Liver (tissue), 9 donors: Measurements from ENCODE around the gene KRTAP26-1. TPM values are rescaled to one million over a fixed set of nuclear protein-coding genes. Genes with fewer than 3 reads are reported as not detected.

Experiments
- DNase-seq: peaks from one replicate; pipeline ENCODE4 v3.0.0-alpha.2; 2017; ENCODE audit warnings: low spot score
- H3K27ac ChIP-seq, 2 donors: one replicate each; pipeline ENCODE4 v1.7.0; 2013; ENCODE audit warnings: inconsistent platforms in 2 of 2, low read length in 2 of 2, control low read depth in 1 of 2, low read depth in 1 of 2, mild to moderate bottlenecking in 1 of 2
- H3K27me3 ChIP-seq, 4 donors: one replicate each; pipeline versions ENCODE4 v1.6.1 to v1.7.0; 2013; ENCODE audit warnings: low read length in 3 of 4, inconsistent platforms in 1 of 4, mild to moderate bottlenecking in 1 of 4, moderate library complexity in 1 of 4; ENCODE audit not compliant: control insufficient read depth in 4 of 4, insufficient read depth in 4 of 4
- H3K36me3 ChIP-seq, 4 donors: one replicate each; pipeline versions ENCODE4 v1.6.1 to v1.7.0; 2013; ENCODE audit warnings: low read length in 3 of 4, mild to moderate bottlenecking in 3 of 4, low read depth in 1 of 4, moderate library complexity in 1 of 4; ENCODE audit not compliant: control insufficient read depth in 4 of 4, insufficient read depth in 3 of 4
- H3K4me1 ChIP-seq, 4 donors: one replicate each; pipeline versions ENCODE4 v1.6.1 to v1.7.0; 2013; ENCODE audit warnings: low read length in 3 of 4, mild to moderate bottlenecking in 3 of 4, moderate library complexity in 1 of 4; ENCODE audit not compliant: control insufficient read depth in 4 of 4, insufficient read depth in 4 of 4
- H3K4me3 ChIP-seq, 3 donors: one replicate each; pipeline versions ENCODE4 v1.6.1 to v1.7.0; 2013; ENCODE audit warnings: low read length in 3 of 3, control low read depth in 1 of 3, low read depth in 1 of 3, mild to moderate bottlenecking in 1 of 3
- H3K9ac ChIP-seq, 2 donors: one replicate each; pipeline ENCODE4 v1.7.0; 2013; ENCODE audit warnings: low read length in 2 of 2, mild to moderate bottlenecking in 2 of 2, moderate library complexity in 2 of 2, control low read depth in 1 of 2, low read depth in 1 of 2
- H3K9me3 ChIP-seq, 4 donors: one replicate each; pipeline versions ENCODE4 v1.6.1 to v1.7.0; 2013; ENCODE audit warnings: low read length in 3 of 4; ENCODE audit not compliant: control insufficient read depth in 4 of 4
- ATF3 ChIP-seq: IDR thresholded peaks from 2 replicates; pipeline ENCODE4 v1.6.1; 2016; ENCODE audit warnings: antibody characterized with exemption
- CTCF ChIP-seq: fragments of 150-350 bp; IDR thresholded peaks from 2 replicates; pipeline ENCODE4 v1.5.1; 2017; ENCODE audit warnings: improper control_type of control experiment, low read depth, low read length; ENCODE audit not compliant: missing input control
- EGR1 ChIP-seq, 2 donors: IDR thresholded peaks; 2 replicates each; pipeline ENCODE4 v1.6.1; 2016 to 2018; ENCODE audit warnings: antibody characterized with exemption in 2 of 2, low read depth in 2 of 2
- FOXA2 ChIP-seq: IDR thresholded peaks from 2 replicates; pipeline ENCODE4 v1.6.1; 2016; ENCODE audit warnings: antibody characterized with exemption
- HNF4A ChIP-seq, 2 donors: conservative IDR thresholded peaks; 2 replicates each; pipeline ENCODE4 v1.6.1; 2016; ENCODE audit warnings: antibody characterized with exemption in 2 of 2, mild to moderate bottlenecking in 2 of 2
- HNF4G ChIP-seq: IDR thresholded peaks from 2 replicates; pipeline ENCODE4 v1.6.1; 2016; ENCODE audit warnings: antibody characterized with exemption
- JUND ChIP-seq, 2 donors: IDR thresholded peaks; 2 replicates each; pipeline ENCODE4 v1.6.1; 2016; ENCODE audit warnings: antibody characterized with exemption in 2 of 2
- NR2F2 ChIP-seq: IDR thresholded peaks from 2 replicates; pipeline ENCODE4 v1.6.1; 2016; ENCODE audit warnings: antibody characterized with exemption
- RAD21 ChIP-seq, 2 donors: IDR thresholded peaks; 2 replicates each; pipeline ENCODE4 v1.6.1; 2016; ENCODE audit warnings: antibody characterized with exemption in 2 of 2, mild to moderate bottlenecking in 2 of 2
- REST ChIP-seq: IDR thresholded peaks from 2 replicates; pipeline ENCODE4 v1.6.1; 2016; ENCODE audit warnings: antibody characterized with exemption, mild to moderate bottlenecking
- SP1 ChIP-seq: IDR thresholded peaks from 2 replicates; pipeline ENCODE4 v1.6.1; 2018; ENCODE audit warnings: antibody characterized with exemption, mild to moderate bottlenecking
- YY1 ChIP-seq: IDR thresholded peaks from 2 replicates; pipeline ENCODE4 v1.6.1; 2016; ENCODE audit warnings: antibody characterized with exemption, mild to moderate bottlenecking
- WGBS: extraction: QIAGEN DNeasy Blood & Tissue Kit; methylation state at CpG from one replicate; pipeline ENCODE4 v1.1.7; 2013; 5-methylcytosine and 5-hydroxymethylcytosine counted together
- polyA plus RNA-seq, 2 donors: library from polyadenylated mRNA; stranded (reverse) in 1 of 2; unstranded in 1 of 2; fragments of 200-250 nt in 1 of 2; fragments of >200 nt in 1 of 2; fragmentation: Nextera tagmentation in 1 of 2; extraction: Ambion mirVana in 1 of 2; gene quantifications; one replicate each; pipeline versions ENCODE4 v1.2.1 to v1.2.3, GENCODE V29; 2013 to 2015
- total RNA-seq, 2 donors: library from RNA; depleted of rRNA; stranded (reverse); fragments of >200 nt; gene quantifications; one replicate each; pipeline ENCODE4 v1.2.3, GENCODE V29; 2014
- donor health status: healthy.
- donor health status: healthy.
- donor health status: healthy.
- donor health status: healthy.
- donor health status: healthy.

KRTAP26-1 gene
- total and polyA plus RNA-seq, 4 donors: not detected

- Histone ChIP-seq H3K9ac (no peak within 1 kb of the TSS), H3K4me1 (no peaks in the 10 kb centered on the region), H3K27me3 (peaks cover 0 to 3% (median 0%) of the 10 kb centered on the region in 4 donors), H3K9me3 (peaks cover 0 to 2% (median 0%) of the 10 kb centered on the region in 4 donors), H3K36me3 (no peaks in the 10 kb centered on the region), H3K27ac (no peak within 1 kb of the TSS), H3K4me3 (no peak within 1 kb of the TSS)
- WGBS: 75% methylated on average over 4 of the region's 4 CpGs
- DNase-seq: no peak
- TF ChIP-seq ATF3 (no peak), HNF4G (no peak)
Observed at GRCh38 chr21:30348506-30348905, 28.4 kb upstream of the KRTAP26-1 start, which contains the start of gene KRTAP23-1. Gene KRTAP23-1, minus strand, starts transcription at chr21:30348606. Its CDS starts 0 bp downstream, at chr21:30348606.

- Histone ChIP-seq H3K4me3 (no peak overlapping the region), H3K27ac (no peak overlapping the region), H3K27me3 (peaks cover 0 to 3% (median 0%) of the 10 kb centered on the region in 4 donors), H3K9me3 (peaks cover 0 to 2% (median 0%) of the 10 kb centered on the region in 4 donors), H3K4me1 (no peaks in the 10 kb centered on the region), H3K36me3 (no peaks in the 10 kb centered on the region), H3K9ac (no peak overlapping the region)
- no peak for DNase-seq
- TF ChIP-seq ATF3 (no peak), HNF4A (conservative IDR thresholded peaks at IDR 0.05) (no peak), FOXA2 (no peak), CTCF (no peak), EGR1 (IDR thresholded peaks at IDR 0.05; ENCODE audit: low read depth in 2 of 2) (no peak), YY1 (no peak), JUND (IDR thresholded peaks at IDR 0.05) (no peak), SP1 (no peak), REST (no peak), NR2F2 (no peak), RAD21 (IDR thresholded peaks at IDR 0.05) (no peak)
- WGBS: 70% methylated on average over 2 of the region's 2 CpGs
Observed at GRCh38 chr21:30345014-30345413, 24.9 kb upstream of the KRTAP26-1 start.
